Colonic mucosa (tissue), 4 donors: ENCODE results near the gene PPP3CA. TPM values are rescaled to one million over a fixed set of nuclear protein-coding genes. Genes with fewer than 3 reads are reported as not detected.
"Not testable (repeated sequence)": the region's sequence is repeated elsewhere in the genome, so short reads cannot be mapped to it uniquely, and the experiment has no call there.

Experiments used
- DNase-seq: peaks from one replicate; pipeline ENCODE4 v3.0.0-alpha.2; 2020
- H3K27ac ChIP-seq: fragments of 200-600 bp; one replicate; pipeline ENCODE4 v1.8.0; 2021
- H3K27me3 ChIP-seq: fragments of 200-600 bp; one replicate; pipeline ENCODE4 v1.8.0; 2021
- H3K36me3 ChIP-seq: fragments of 200-600 bp; one replicate; pipeline ENCODE4 v1.8.0; 2021
- H3K4me1 ChIP-seq: fragments of 200-600 bp; one replicate; pipeline ENCODE4 v1.8.0; 2021; ENCODE audit warnings: mild to moderate bottlenecking
- H3K4me3 ChIP-seq: fragments of 200-600 bp; one replicate; pipeline ENCODE4 v1.8.0; 2021
- H3K9ac ChIP-seq, 2 donors: one replicate each; pipeline ENCODE4 v1.7.0; 2013; ENCODE audit warnings: control low read depth in 2 of 2, low read depth in 2 of 2, low read length in 2 of 2
- H3K9me3 ChIP-seq: fragments of 200-600 bp; one replicate; pipeline ENCODE4 v1.8.0; 2021
- CTCF ChIP-seq: fragments of 200-600 bp; IDR thresholded peaks from one replicate; pipeline ENCODE4 v1.8.0; 2022; ENCODE audit warnings: antibody characterized with exemption, mild to moderate bottlenecking
- intact Hi-C: fragments of 100-400 bp; cut with DNase I; formaldehyde crosslinking; loops from one replicate; pipeline ENCODE4 v1.14.1; 2022
- total RNA-seq, 2 donors: library from RNA; stranded (reverse); fragmentation: NEBNext Ultra II Directional in 1 of 2; extraction: Animal tissue kit (Norgen Biotek cat#: 25700) in 1 of 2; gene quantifications; one replicate each; pipeline ENCODE4 v1.2.1, GENCODE V29; 2021
- donor health status: healthy.
- donor health status: DM: no; HTN: no; CAD: no.
- donor health status: DM: no; HTN: no; CAD: no.

PPP3CA gene
- total RNA-seq, 2 donors from 2014 or later: 34.5 to 43.9 TPM

DNA sequence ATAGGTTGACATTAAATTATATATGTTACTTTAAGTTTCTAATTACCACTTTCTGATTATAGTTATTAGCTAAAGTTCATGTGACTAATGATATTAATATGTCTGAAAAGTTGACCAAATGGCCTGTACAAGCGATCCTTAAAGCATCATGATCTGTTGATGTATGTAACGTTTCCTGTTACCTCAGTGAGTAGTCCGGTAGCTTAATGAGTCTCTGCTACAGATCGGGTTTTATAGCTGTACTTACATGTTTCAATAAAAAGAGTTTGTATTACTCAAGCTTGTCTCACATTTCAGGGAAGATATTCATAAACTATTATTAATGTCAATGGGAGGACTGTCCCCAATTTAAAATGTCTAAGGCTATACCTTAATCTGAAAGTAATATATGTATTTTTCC, 246.3 kb downstream of the PPP3CA start:
- H3K36me3 ChIP-seq: no peaks in the 10 kb centered on the region
- H3K27me3 ChIP-seq: no peaks in the 10 kb centered on the region
- intact Hi-C loops: no loop called here
- DNase-seq: no peak
- H3K27ac ChIP-seq: no peak overlapping the region
- peaks cover 3% of the 10 kb centered on the region for H3K4me1 ChIP-seq
- TF ChIP-seq CTCF: no peak
- no peaks in the 10 kb centered on the region for H3K9me3 ChIP-seq
- H3K9ac ChIP-seq: no peak overlapping the region
- no peak overlapping the region for H3K4me3 ChIP-seq

DNA sequence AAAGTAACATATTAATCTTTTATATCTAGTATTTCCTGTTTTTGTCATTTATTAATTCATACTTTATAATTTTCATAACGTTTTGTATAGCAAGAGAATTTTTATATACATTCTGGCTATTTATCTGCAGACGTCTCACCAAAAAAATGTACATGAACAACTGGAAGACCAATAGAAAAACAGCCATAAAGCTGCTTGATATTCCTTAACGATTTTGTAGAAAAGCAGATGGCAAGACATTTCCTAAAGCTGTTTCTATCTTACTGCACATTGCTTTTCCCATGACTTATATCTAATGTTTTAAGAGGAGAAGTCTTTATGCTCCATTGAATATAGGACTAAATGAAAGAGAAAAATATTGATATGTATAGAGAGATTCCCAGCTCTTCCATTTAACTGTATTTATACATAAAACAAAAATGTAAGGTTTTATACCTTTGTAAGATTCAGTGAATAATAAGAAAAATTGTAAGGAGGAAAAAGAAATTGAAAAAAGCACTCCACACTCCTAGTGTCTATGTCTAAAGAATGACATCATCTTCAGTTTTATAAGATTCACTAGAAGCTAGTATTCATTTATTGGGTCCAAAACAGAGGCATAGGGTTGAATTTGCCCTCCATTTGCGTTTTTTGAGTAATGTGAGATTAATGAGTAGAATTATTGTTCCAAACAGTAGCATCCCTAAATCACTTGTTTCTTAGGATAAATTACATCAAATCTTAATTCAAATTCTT, 248.5 kb downstream of the PPP3CA start:
- H3K27ac ChIP-seq: no peak overlapping the region
- H3K9ac ChIP-seq: no peak overlapping the region
- no peak for DNase-seq
- no peak overlapping the region for H3K4me3 ChIP-seq
- H3K27me3 ChIP-seq: no peaks in the 10 kb centered on the region
- no peak for TF ChIP-seq CTCF
- no peaks in the 10 kb centered on the region for H3K9me3 ChIP-seq
- peaks cover 3% of the 10 kb centered on the region for H3K4me1 ChIP-seq
- H3K36me3 ChIP-seq: no peaks in the 10 kb centered on the region
- intact Hi-C loops: no loop called here

DNA sequence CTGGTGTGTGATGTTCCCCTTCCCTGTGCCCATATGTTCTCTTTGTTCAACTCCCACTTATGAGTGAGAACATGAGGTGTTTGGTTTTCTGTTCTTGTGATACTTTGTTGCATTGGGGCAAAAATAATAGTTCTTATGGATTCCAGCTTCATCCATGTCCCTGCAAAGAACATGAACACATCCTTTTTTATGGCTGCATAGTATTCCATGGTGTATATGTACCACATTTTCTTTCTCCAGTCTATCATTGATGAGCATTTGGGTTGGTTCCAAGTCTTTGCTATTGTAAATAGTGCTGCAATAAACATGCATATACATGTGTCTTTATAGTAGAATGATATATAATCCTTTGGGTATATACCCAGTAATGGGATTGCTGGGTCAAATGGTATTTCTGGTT, 254.7 kb downstream of the PPP3CA start:
- H3K27me3 ChIP-seq, H3K36me3 ChIP-seq, H3K9ac ChIP-seq, intact Hi-C loops, H3K9me3 ChIP-seq, H3K4me1 ChIP-seq, H3K4me3 ChIP-seq, H3K27ac ChIP-seq, DNase-seq: not testable (repeated sequence)

DNA sequence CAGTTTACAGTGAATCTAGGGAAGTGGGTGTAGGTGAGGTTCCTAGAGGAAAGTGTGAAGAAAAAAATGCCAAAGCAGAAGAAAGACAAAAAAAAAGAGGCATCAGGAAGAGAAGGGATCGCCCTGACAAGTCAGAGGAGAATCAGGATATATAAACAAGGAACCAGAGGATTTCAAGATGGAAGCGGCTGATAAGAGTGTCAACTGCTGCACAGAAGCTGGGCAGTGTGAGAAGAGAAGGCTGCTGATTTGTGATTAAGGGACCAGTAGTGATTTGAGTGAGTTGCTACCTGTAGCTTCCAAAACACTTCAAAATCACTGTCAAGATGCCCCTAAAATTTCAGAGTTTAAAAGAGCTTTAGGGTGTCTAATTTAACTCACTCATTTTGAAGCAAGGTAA, 258.2 kb downstream of the PPP3CA start:
- no peak overlapping the region for H3K4me3 ChIP-seq
- no peak for TF ChIP-seq CTCF
- no peak for DNase-seq
- intact Hi-C loops: no loop called here
- no peak overlapping the region for H3K27ac ChIP-seq
- H3K27me3 ChIP-seq: no peaks in the 10 kb centered on the region
- H3K9ac ChIP-seq: no peak overlapping the region
- no peaks in the 10 kb centered on the region for H3K36me3 ChIP-seq
- H3K4me1 ChIP-seq: no peaks in the 10 kb centered on the region
- no peaks in the 10 kb centered on the region for H3K9me3 ChIP-seq

DNA sequence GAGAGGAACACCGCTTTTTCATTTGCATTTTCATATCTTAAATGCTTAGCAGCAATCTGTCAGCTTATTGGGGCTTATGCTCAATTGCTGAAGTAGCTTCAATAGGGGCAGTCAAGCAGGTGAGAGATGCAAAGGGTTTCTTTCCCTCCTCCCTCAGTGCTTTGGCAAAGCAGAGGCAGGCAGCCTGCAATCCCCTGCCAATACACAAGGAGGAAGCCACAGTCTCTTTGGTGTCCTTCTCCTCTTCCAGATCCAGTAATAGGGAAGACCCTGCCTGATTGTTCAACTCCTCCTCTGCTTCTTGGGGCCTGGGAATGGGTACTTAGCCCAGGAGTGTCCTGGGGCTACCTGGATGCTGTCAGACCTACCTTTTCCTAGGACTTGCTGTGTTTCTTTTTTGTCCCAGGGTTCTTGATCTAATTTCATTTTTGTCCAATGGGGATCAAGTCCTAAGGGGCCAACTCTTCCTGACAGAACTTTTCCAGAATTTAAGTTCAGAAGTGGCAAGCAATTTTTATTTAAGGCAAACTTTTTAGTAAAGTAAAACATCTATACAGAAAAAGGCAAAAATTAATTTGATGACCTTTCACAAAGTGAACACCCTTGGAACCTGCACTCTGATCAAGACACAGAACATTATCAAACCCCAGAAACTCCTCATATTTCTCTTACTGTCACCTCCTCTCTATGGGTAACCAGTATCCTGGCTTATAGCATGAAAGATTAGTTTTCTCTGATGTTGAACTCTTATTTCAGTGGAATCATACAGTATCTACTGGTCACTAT, 260.3 kb downstream of the PPP3CA start:
- intact Hi-C loops: no loop called here
- Histone ChIP-seq H3K27me3 (no peaks in the 10 kb centered on the region), H3K4me1 (no peaks in the 10 kb centered on the region), H3K9me3 (no peaks in the 10 kb centered on the region), H3K36me3 (no peaks in the 10 kb centered on the region), H3K9ac (no peak overlapping the region), H3K4me3 (no peak overlapping the region), H3K27ac (no peak overlapping the region)
- no peak for TF ChIP-seq CTCF
- DNase-seq: no peak

GRCh38 chr4:101083131-101083530, 264.2 kb downstream of the PPP3CA start:
- no peaks in the 10 kb centered on the region for H3K36me3 ChIP-seq
- TF ChIP-seq CTCF: no peak
- intact Hi-C loops: no loop called here
- DNase-seq: no peak
- H3K9me3 ChIP-seq: no peaks in the 10 kb centered on the region
- H3K4me1 ChIP-seq: no peaks in the 10 kb centered on the region
- H3K4me3 ChIP-seq: no peak overlapping the region
- no peak overlapping the region for H3K27ac ChIP-seq
- H3K9ac ChIP-seq: no peak overlapping the region
- H3K27me3 ChIP-seq: no peaks in the 10 kb centered on the region
